ENCODE data around the gene POC5.

DNA sequence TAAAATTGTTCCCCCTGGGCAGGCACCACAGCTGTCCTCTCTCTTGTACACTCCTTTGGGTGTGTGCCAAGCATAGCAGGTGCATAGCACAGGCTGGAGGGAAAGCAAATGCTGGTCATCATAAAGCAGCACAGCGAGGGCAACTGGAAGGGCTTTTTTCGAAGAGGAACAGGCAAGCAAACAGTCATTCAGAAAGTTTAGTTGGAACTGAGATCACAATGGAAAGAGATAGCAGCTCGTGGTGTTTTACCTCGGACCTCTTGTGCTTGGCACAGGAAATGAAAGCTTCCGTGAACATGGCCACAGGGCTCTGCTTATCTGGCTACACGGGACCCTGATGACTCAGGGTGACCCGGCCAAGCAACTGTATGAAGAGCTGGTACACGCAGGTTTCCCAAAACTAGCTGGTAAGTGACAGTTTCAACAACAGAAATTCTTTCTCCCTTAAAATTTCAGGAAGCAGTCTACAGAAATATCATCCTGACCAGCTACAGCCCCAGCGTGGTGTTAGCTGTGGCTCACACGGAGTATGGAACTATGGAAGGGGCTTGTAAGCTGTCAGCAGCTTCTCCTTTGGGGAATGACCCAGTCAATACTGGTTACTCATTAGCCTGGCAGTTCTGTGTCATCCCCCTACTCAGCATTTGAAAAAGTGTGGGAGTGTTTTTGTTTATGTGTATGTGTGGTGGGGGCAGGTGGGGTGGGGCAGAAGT, 48.1 kb downstream of the POC5 start:
- TF ChIP-seq, protein P1, sequence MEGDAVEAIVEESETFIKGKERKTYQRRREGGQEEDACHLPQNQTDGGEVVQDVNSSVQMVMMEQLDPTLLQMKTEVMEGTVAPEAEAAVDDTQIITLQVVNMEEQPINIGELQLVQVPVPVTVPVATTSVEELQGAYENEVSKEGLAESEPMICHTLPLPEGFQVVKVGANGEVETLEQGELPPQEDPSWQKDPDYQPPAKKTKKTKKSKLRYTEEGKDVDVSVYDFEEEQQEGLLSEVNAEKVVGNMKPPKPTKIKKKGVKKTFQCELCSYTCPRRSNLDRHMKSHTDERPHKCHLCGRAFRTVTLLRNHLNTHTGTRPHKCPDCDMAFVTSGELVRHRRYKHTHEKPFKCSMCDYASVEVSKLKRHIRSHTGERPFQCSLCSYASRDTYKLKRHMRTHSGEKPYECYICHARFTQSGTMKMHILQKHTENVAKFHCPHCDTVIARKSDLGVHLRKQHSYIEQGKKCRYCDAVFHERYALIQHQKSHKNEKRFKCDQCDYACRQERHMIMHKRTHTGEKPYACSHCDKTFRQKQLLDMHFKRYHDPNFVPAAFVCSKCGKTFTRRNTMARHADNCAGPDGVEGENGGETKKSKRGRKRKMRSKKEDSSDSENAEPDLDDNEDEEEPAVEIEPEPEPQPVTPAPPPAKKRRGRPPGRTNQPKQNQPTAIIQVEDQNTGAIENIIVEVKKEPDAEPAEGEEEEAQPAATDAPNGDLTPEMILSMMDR (IDR thresholded peaks at IDR 0.05; ENCODE audit: insufficient read depth, low read length, poor library complexity, severe bottlenecking): no peak
- TF ChIP-seq EZH2phosphoT487 (conservative IDR thresholded peaks at IDR 0.05; ENCODE audit: low read length): no peak

Measured in SU-DHL-6 (cell line).